GM08714 (cell line): ENCODE data around the gene PSMC3.

Source experiments
- H3K4me3 ChIP-seq: fragments of 200-500 bp; sonication (Bioruptor generic); 2 replicates; pipeline ENCODE4 v1.5.1; 2014; ENCODE audit warnings: mild to moderate bottlenecking, low read length, inconsistent platforms
- ZNF274 ChIP-seq: IDR thresholded peaks from 2 replicates; pipeline ENCODE4 v1.6.1; 2012; ENCODE audit warnings: mild to moderate bottlenecking, low read depth, low read length

The PSMC3 gene

DNA sequence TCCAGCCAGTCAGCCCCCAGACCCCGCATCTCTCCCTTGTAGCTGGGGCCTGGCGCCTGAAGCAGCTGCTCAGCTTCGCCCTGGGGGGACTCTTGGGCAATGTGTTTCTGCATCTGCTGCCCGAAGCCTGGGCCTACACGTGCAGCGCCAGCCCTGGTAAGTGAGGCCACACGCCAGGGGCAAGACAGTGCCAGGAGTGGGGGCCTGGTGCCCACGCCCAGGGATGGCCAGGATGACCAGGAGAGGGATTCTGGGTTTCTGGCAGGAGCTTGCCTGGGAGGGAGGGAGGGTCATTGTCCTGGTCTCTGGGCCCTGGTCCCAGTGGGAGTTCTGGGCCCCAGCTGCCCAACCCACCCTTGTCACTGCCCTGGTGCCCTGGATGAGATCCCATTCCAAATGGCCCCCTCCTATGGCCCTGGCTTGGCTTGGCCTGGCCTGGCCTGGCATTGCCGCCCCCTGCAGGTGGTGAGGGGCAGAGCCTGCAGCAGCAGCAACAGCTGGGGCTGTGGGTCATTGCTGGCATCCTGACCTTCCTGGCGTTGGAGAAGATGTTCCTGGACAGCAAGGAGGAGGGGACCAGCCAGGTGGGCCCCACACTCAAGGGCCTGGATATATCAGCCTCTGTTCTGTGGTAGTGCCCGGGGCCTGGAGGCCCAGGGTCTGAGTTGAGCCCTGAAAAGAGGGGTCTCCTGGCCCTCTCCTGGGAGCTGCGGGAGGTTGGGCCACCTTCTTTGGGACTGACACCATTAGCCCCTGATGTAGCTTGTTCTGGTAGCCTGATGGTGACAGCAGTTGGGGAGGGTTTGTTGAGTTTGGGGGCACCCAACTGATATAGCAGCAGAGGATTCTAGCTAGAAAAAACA is 14.1 kb downstream of the PSMC3 start:
- TF ChIP-seq ZNF274: no peak
- H3K4me3 ChIP-seq: no peak overlapping the region

- H3K4me3 ChIP-seq: no peak overlapping the region
- TF ChIP-seq ZNF274: no peak
These were observed 15.6 kb downstream of the PSMC3 start for GRCh38 chr11:47410370-47411264.

GRCh38 chr11:47409440-47410369 is 16.5 kb downstream of the PSMC3 start:
- H3K4me3 ChIP-seq: no peak overlapping the region
- TF ChIP-seq ZNF274: no peak

DNA sequence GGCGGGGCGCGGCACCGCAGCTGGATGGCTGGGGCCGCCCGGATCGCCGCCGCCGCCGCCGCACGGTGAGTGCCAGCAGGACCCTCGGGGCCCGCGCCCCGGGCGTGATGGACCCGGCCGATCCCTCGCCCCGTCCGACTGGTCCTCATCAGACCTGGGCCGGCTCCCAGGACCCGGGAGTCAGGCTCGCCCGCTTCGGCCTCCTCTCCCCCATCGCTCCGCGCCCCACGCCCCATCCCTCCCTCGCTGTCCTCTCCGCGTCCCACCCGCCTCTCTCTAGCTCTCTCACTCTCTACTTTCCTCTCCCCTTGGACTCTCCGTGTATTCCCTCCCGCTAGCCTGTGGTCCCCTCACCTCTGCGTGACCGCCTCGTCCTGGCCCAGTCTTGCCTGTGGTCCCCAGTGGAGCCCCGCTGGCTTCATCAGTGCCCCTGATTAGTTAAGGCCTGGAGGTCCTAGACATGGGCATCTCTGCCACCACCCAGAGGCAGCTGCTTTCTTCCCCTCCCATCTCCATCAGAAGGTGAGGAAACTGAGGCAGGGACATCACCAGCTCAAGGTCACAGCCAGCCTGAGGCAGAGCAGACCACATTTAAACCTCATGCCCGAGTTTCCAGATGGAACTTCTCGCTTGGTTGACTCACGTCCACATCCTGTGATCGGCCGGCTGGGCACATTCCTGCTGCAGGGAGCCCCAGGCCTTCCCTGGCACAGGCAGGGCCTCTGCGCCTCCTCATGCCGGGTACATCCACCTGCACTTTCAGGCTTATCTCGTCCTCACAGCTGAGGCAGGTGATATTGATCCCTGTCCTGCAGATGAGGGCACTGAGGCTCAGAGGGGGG is 17.4 kb downstream of the PSMC3 start:
- TF ChIP-seq ZNF274: no peak
- peak overlapping the region; percentile 79 for H3K4me3 ChIP-seq

DNA sequence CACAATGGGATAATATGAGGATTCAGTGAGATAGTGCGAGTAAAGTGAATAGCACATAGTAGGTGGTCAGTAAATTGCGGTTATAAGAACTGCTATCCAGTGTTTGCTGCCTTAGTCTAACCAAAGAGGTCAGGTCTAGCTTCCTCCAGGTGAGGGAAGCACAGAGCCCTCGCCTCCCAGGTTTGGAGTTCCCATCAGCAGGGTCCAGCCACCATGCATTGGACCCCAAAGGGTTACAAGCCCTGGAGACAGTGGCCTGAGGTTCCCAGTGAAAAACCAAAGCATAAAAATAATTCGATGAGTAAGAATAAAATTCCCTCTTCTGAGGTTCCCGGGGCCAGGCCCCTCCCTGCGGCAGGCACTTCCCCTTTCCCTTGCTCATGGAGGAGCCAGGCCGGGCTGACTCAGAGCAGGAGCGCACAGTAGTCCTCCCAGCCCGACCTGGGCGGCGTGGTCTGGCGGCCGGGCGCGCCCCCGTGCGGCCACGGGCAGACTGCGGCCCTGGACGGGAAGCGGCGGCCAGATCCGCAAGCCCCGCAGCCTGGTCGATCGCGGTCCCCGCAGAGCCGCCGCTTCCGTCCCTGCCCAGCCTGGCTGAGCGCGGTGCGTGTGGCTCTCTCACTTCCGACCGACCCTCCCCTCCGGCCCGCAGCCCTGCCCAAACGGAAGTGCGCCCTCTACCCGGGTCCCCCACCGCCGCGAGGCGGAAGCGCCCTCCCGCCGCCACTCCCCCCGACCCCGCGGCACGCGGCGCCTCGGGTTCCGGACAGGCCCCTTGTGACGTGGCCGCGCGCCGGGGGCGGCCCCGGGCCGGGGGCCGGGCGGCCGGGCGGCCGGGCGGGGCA is 18.3 kb downstream of the PSMC3 start, which contains the start of gene SLC39A13:
Gene SLC39A13 (plus strand): TSS at position 845 of the 845 bp plus-strand sequence. CDS start 1,505 bp downstream, outside the sequence.
- H3K4me3 ChIP-seq: peak within 1 kb of the TSS; percentile 79
- no peak for TF ChIP-seq ZNF274

GRCh38 chr11:47406896-47407745 is 19.1 kb downstream of the PSMC3 start:
- H3K4me3 ChIP-seq: peak overlapping the region; percentile 67; the same call in 1 of the 2 replicates

DNA sequence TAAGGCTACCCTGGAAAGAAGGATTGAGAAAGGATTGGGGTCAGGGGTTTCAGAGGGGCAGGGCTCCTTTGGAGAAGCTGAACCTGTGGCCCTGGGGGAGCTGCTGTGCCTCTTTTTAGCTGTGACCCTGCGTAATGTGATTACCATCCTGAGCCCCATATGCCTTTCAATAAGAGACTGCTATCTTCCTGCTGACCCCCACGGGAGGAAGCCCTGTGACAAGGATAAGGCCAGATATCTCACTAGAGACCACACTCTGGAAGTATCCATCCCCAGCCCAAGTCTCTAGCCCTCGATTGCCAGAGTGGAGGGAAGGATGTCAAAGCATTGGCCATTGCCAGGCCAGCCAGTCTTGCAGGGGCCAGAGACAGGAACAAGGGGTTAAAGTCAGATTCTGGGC is 22.7 kb downstream of the PSMC3 start:
- TF ChIP-seq ZNF274: no peak
- no peak overlapping the region for H3K4me3 ChIP-seq

More at GRCh38 chr11:47406896-47407745, 19.1 kb downstream of the PSMC3 start:
- no peak for TF ChIP-seq ZNF274

- no peak overlapping the region for H3K4me3 ChIP-seq
- no peak for TF ChIP-seq ZNF274
These were observed 23.1 kb downstream of the PSMC3 start for GRCh38 chr11:47403135-47403534.

- TF ChIP-seq ZNF274: no peak
- H3K4me3 ChIP-seq: peak overlapping the region; percentile 41; the same call in 1 of the 2 replicates
These were observed 25.4 kb downstream of the PSMC3 start for GRCh38 chr11:47400768-47401279.

DNA sequence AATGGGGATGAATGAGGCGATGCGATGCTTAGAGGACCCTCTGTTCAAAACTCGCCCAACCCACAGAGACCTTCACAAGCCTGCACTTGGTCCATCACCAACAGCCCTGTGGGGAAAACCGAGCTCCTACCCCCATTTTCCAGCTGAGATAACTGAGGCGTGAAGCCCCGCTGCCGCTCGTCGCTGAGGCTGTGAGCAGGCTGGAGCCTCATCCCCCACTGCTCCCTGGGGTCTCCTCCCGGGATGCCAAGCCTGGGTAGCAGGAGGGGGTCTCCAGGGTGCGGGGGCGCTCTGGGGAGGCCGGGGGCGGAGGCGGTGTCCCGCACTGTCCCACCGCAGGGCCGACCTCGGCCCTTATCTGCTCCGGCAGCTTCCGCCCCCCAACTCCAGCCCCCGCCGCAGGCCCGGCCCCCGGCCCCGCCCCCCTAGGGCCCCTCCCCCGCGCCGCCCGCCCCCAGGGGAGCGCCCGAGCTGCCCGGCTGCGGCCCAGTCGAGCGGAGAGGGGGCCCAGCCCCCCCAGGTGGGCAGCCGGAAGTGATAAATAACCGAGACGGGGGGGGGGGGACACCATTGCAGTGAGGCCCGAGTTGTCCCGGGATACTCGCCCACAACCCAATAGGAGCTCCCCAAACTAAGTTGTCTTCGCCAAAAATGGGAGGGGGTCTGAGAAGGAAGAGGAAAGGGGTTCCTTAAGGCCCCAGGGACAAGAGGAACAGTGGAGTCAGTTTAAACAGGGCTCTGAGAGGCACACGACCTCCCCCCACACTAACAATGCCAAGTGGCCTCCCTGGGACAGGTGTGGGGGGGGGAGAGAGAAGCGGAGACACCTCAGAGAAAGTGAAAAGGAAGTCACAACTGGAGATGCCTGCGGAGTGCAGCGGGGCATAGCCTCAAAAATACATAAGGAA is 26.1 kb downstream of the PSMC3 start:
- no peak for TF ChIP-seq ZNF274
- H3K4me3 ChIP-seq: peak overlapping the region; percentile 66; the same call in 1 of the 2 replicates
